ENCODE data around the gene SLC22A1.
"Not testable (repeated sequence)": the region's sequence is repeated elsewhere in the genome, so short reads cannot be mapped to it uniquely, and the experiment has no call there.

SLC22A1 gene

GRCh38 chr6:160095146-160095845, 26.3 kb upstream of the SLC22A1 start:
- no peak for DNase-seq

DNA sequence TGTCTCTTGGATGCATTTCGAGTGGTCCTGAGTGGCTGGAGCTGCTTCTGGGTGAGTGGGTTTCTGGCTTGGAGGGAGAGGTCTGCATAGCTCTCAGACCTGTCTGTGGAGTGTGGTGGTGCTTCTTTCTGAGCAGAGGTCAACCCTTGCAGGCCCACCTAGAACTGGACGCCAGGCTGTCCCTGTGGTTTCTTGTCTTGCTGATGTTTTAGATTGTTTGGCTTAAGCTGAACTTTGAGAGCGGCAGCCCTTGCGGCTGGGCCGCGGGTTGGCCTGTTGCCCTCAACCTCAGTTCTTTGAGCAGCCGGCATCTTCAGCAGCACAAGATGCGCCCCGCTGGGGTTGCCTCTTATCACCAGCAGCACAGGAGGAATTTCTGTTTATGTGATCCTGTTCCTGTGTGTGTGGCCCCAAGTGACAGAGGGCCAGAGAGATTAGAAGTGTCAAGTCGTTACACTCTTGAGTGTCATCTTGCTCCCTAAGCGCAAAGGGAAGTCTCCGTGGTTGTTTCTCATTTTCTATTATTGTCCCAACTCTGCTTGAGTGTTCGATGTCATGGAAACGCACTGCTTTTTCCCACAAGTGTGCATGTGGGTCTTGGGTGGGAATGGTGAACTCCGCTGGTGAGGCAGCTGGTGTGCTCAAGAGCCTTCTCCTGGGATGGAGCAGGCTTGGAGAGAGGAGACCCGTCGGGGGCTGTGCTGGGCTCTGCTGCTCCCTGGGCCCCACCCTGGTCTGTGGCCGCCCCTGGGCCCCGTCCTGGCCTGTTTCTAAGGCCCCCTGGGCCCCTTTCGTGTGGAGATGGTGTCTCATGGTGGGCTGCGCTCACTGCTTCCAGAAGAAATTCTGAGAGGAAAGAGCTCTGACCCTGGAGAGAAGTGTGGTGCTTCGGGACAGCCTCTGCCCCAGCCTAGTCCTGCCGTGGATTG, 20.1 kb upstream of the SLC22A1 start:
- no peak for DNase-seq

DNA sequence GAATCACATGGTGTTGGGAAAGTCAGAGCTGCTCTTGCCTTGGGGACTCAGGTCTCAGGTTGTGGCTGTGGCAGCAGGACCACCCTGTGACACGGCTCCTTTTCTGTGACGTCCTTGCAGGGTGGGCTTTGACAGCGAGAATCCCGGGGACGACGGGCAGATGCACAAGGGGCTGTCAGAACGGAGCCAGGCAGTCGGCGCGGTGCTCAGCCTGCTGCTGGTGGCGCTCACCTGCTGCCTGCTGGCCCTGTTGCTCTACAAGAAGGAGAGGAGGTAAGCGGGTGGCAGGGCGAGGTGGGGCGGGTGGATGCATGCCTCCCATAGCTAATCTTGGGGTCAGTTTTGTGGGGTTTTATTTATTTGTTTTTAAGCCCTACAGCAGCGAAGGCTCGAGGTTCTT, 19.2 kb upstream of the SLC22A1 start:
- no peak for DNase-seq

DNA sequence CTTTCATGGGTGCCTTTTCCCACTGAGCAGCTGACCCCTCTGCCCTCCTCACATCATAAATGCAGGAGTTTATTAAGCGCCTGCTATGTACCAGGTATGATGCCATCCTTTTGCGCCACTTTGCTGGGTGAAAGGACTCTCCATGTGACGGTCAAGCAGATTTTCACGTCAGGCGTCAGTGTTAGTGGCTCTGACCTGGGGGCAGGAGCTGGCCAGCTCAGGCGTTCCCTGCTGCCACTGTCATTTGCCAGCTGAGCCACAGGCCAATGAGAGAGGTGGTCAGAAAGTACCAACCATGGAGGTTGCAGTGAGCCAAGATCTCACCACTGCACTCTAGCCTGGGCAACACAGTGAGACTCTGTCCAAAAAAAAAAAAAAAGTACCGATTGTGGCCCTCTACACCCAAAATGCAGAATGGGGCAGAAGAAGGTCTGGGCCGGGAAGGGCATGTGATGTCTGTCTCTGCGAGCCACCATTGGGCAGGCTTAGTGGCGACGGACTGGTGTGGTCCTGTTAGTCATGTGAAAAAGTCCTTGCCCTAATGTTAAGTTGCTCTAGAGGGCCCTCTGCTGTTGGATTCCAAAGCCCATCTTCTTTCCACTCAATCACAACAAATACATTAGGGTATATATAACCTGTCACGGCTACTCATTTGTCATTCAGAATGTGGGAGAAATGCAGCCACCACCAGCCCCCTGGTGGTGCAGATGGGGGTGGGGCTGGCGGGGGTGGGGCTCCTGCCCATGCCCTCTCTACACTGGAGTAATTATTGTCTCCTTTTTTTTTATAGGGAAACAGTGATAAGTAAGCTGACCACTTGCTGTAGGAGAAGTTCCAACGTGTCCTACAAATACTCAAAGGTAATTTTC, 18.4 kb upstream of the SLC22A1 start:
- no peak for DNase-seq

- DNase-seq: no peak
Observed at GRCh38 chr6:160103825-160104100, 17.9 kb upstream of the SLC22A1 start.

GRCh38 chr6:160104821-160105517, 16.6 kb upstream of the SLC22A1 start:
- no peak for DNase-seq

- no peak for DNase-seq
Observed at GRCh38 chr6:160106010-160106409, 15.6 kb upstream of the SLC22A1 start.

DNA sequence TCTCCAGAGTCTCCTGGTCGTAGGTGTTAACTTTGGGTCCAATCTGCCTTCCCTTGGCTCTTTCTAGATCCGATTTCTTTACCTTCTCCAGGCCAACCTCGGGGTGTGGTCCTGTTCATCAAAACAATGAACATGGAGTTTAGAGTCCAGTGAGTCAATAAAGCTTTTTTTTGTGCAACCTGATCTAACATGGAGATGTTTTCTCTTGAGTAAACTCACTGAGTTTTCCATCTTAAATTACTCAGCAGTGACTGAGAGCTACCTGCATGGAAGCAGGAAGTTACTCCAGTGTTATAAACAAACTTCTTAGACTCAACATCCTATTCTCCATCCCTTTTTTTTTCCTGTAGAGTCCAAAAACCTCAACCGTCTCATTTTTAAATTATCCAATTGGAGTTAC, 14.9 kb upstream of the SLC22A1 start:
- DNase-seq: no peak

- no peak for DNase-seq
Observed at GRCh38 chr6:160108077-160108476, 13.5 kb upstream of the SLC22A1 start.

DNA sequence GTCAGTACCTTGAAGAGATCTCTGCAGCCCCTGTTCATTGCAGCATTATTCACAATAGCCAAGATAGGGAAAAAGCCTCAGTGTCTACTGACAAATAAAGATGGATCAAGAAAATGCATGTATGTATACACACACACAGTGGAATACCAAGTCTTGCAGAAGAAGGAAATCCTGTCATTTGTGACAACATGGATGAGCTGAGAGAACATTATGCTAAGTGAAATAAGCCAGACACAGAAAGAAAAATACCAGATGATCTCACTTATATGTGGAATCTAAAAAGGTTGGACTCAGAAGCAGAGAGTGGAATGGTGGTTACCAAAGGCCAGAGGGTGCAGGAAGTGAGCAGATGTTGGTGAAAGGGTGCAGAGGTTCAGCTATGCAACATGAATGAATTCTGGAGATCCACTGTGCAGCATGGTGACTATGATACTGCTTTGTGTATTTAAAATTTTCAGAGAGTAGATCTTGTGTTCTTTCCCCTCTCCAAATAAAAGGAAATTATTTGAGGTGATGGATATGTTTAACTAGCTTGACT, 11.0 kb upstream of the SLC22A1 start:
- DNase-seq: no peak

DNA sequence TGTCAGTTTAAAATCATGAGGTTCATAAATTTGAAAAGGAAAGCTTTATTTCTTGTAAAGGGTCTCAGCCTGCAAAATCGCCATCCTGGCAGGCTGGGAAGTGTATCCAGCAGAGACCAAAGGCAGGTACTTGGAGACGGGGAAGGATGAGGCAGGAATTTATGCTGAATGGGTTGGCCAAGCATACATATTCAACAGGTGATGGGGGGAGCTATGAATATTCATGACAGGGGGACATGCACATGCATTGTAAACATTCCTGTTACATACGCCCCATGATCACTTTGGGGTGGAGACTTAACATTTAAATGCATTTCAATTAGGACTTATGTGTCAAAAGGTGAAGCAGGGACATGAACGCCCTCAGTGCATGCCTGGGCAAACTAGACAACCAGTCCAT, 9.8 kb upstream of the SLC22A1 start:
- no peak for DNase-seq

GRCh38 chr6:160112628-160113299, 8.9 kb upstream of the SLC22A1 start:
- no peak for DNase-seq

GRCh38 chr6:160114536-160114935, 7.1 kb upstream of the SLC22A1 start:
- not testable (repeated sequence) for DNase-seq

- no peak for DNase-seq
Observed at GRCh38 chr6:160115421-160115820, 6.2 kb upstream of the SLC22A1 start.

DNA sequence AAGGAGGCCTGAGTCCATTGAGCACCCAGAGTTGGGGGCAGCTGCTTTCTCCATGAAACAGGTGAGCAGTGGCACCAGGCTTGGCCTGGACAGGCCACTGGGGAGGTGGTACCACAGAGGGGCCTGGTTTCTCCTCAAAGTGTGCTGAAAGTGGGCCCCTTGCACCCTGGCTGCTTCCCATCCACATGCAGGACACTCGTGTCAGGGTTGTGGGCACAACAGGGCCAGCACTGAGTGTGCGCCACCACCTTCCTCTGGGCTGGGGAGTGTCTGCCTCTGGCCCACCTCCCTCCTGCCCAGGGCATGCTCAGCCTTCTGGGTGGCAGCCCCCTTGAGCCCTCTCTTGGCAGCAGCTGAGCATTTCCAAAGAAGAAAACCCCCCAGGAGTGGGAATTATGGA, 5.2 kb upstream of the SLC22A1 start:
- no peak for DNase-seq

DNA sequence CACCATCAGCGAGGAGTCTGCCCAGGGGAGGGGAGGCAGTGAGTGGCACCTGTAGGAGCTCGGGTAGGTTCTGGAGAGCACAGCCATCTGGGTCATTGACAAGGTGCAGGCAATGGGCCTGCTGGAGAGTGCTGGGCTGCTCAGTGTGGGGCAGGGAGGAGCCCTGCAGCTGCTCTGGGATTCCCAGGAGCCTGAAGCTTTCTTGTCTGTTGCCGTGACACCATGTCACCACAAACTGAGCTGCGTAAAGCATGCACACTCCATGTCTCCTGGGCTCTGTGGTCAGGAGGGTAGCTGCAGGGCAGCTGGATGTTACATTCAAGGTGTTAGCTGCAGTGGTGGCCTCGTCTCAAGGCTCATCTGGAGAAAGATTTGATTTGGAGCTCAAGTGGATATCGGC, 4.5 kb upstream of the SLC22A1 start:
- DNase-seq: no peak

DNA sequence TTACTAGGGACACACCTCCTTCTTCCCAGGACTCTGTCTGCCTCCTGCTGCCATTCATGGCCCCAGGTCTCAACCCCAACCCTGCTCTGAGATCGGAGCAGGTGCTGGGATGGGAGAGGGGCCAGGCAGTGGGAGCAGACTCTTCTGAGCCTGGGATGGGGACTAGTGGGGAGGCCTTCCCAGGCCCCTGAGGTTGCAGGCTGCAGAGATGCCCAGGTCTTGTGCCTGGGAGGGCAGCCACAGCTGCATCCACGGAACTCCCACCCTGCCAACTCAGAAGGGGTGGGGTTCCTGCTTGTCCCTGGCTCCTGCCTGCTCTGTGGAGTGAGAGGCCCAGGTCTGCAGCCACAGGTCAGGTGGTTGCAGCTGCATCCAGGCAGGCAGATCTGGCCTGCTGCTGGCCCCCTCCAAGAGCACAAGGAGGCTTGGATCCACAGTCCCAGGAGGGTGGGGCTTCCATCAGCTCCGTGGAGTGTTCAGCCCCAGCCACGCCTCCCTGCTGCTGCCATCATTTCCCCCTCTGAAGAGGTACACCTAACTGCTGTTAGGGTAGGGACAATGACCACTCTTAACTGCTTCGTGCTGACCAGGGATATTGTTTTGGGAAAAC, 2.9 kb upstream of the SLC22A1 start:
- no peak for DNase-seq

DNA sequence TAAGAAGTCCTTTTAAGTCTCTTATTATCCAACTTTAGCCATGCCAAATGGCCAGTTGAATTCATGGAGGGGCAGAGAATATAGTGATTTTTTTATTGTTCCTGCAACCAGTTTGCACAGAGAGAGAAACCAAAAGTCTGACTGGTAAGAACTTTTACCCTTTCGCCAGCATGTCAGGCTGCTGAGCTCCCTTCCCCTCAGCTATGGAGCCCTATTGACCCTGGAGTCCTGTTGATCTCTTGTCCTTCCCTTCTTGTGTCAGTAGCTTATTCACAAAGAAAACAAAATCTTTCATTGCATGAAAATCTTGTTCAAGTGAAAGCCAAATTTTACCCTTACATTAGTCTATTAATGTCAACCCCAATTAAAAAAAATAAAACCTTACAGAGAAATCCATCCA, 1.5 kb upstream of the SLC22A1 start:
- no peak for DNase-seq

DNA sequence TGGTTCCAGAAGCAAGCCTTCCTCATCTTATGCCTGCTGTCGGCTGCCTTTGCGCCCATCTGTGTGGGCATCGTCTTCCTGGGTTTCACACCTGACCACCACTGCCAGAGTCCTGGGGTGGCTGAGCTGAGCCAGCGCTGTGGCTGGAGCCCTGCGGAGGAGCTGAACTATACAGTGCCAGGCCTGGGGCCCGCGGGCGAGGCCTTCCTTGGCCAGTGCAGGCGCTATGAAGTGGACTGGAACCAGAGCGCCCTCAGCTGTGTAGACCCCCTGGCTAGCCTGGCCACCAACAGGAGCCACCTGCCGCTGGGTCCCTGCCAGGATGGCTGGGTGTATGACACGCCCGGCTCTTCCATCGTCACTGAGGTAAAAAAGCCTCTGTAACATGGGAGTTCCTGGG, 366 bp downstream of the SLC22A1 start:
- DNase-seq: no peak

- DNase-seq: no peak
Observed at GRCh38 chr6:160122744-160123143, 1.1 kb downstream of the SLC22A1 start.

DNA sequence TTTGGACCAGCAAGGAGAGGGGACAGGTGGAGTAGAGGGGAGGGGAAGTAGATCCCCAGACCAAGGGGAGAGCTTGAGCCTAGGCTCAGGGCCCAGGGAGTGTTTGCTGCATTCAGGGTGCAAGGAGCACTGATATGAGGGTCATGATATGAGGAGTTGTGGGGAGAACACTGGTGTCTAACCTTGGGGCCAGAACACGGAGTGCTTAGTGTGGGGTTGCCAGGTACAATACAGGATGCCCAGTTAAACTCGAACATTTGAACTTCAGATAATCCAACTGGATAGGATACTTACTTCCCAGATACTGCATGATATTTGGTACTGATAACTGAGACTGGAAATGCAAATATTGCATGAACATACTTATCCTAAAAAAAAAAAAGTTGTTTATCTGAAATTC, 2.4 kb downstream of the SLC22A1 start:
- no peak for DNase-seq

- no peak for DNase-seq
Observed at GRCh38 chr6:160124605-160125004, 3.0 kb downstream of the SLC22A1 start.

Measured in stimulated activated CD4-positive, alpha-beta T cell treated with anti-CD3 and anti-CD28 coated beads, Interleukin-4, amount 100 ng/mL, for 1 hour (primary cell).